ENCODE results near the gene ACSS2. TPM values are rescaled to one million over a fixed set of nuclear protein-coding genes. Genes with fewer than 3 reads are reported as not detected.

Gene ACSS2
- total RNA-seq, 2 donors from 2014 or later, result 258 to 394 TPM

- H3K9me3 ChIP-seq, result no peaks in the 10 kb centered on the region
- no peaks in the 10 kb centered on the region for H3K27me3 ChIP-seq
- H3K9ac ChIP-seq (ENCODE audit: low read depth in 2 of 2, low read length in 2 of 2), result no peak overlapping the region
- intact Hi-C loops (cut with DNase I), result loop anchor here (10.0 kb wide), 1 partner anchor 223 kb away; the partner anchor contains the start of gene TRPC4AP
- no peak overlapping the region for H3K4me3 ChIP-seq
- H3K36me3 ChIP-seq, result no peaks in the 10 kb centered on the region
- no peak overlapping the region for H3K27ac ChIP-seq
- DNase-seq, result no peak
- H3K4me1 ChIP-seq, result peaks cover 7% of the 10 kb centered on the region
- TF ChIP-seq CTCF (IDR thresholded peaks at IDR 0.05), result no peak
Measured at GRCh38 chr20:34871320-34871926, 5.0 kb upstream of the ACSS2 start.

GRCh38 chr20:34871966-34872621 is 4.3 kb upstream of the ACSS2 start:
- Histone ChIP-seq H3K4me1 (peaks cover 7% of the 10 kb centered on the region), H3K27ac (peak overlapping the region; percentile 13), H3K27me3 (no peaks in the 10 kb centered on the region), H3K4me3 (peak overlapping the region; percentile 46), H3K9ac (ENCODE audit: low read depth in 2 of 2, low read length in 2 of 2) (peak overlapping the region; percentile 69 to 77), H3K9me3 (no peaks in the 10 kb centered on the region), H3K36me3 (no peaks in the 10 kb centered on the region)
- intact Hi-C loops (cut with DNase I), result loop anchor here (2.0 to 10.0 kb wide), 2 partner anchors 85 to 223 kb away; partner anchors contain the start of gene TRPC4AP
- DNase-seq, result no peak
- TF ChIP-seq CTCF (IDR thresholded peaks at IDR 0.05), result no peak

DNA sequence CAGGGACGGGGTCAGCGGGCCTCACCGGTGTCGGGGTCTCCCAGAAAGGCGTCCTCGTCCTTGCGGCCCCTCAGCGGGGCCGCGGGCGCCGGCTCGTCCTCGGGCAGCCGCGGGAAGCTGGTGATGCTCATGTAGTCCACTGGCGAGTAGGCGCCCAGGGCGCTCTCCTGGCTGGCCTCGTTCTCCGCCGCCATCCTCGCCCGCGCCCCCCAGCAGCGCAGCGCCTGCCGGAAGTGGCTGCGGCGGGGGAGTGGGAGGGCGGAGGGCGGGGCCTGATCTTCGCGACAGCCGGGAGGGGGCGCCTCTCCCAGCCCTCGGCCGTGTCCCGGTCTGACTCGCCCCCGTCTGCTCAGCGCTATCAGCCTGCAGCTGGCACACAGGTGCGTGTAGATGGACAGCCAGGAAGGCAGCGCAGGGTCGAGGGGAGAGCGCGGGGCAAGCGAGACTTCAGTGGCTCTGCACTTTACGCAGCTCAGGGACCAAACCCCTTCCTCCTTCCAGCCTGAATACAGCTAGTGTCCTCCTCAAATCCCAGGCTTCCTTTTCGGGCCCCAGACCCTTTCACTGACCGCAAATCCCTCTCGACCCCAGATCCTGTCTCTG is 3.7 kb upstream of the ACSS2 start, which contains the start of gene GGT7:
Gene GGT7, minus strand, starts transcription at position 235 of the 603 bp plus-strand sequence. Its CDS starts 41 bp downstream, at position 194.
- intact Hi-C loops (cut with DNase I), result loop anchor here (2.0 to 10.0 kb wide), 2 partner anchors 84 to 222 kb away; partner anchors contain the start of gene TRPC4AP
- peak within 1 kb of the TSS; percentile 13 for H3K27ac ChIP-seq
- H3K27me3 ChIP-seq, result no peaks in the 10 kb centered on the region
- peak within 1 kb of the TSS; percentile 46 for H3K4me3 ChIP-seq
- H3K9me3 ChIP-seq, result no peaks in the 10 kb centered on the region
- H3K9ac ChIP-seq (ENCODE audit: low read depth in 2 of 2, low read length in 2 of 2), result peak within 1 kb of the TSS; percentile 69 to 77
- DNase-seq, result peak; percentile 86
- H3K4me1 ChIP-seq, result peaks cover 7% of the 10 kb centered on the region
- peak; percentile 70 for TF ChIP-seq CTCF (IDR thresholded peaks at IDR 0.05)
- H3K36me3 ChIP-seq, result no peaks in the 10 kb centered on the region

DNA sequence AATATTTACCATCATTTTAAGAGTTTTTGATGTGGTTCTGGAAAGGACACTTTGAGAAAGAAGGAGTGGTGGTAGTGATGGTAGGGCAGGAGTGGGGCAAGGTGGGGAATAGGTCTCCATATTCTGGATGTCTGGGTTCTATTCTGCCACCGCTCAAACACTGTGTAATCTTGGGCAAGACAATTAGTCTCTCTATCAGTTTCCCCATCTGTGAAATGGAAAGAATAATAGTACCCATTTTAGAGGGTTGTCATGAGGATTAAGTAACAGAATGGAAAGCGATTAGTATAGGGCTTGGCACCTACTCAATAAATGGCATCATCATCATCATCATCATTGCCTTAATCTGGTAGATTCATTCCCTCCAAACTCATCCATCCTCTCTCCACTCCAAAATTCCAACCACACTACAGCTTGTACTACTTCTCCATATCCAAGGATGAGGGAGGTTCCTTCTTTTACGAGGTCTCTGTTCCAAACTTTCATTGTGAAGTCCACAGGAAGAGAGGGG is 2.8 kb upstream of the ACSS2 start:
- H3K4me1 ChIP-seq, result peaks cover 7% of the 10 kb centered on the region
- no peaks in the 10 kb centered on the region for H3K9me3 ChIP-seq
- H3K4me3 ChIP-seq, result no peak overlapping the region
- no peaks in the 10 kb centered on the region for H3K36me3 ChIP-seq
- no peak for DNase-seq
- intact Hi-C loops (cut with DNase I), result loop anchor here (2.0 to 10.0 kb wide), 2 partner anchors 83 to 221 kb away; partner anchors contain the start of gene TRPC4AP
- H3K9ac ChIP-seq (ENCODE audit: low read depth in 2 of 2, low read length in 2 of 2), result peak overlapping the region in 1 of 2 donors; percentile 69
- no peaks in the 10 kb centered on the region for H3K27me3 ChIP-seq
- no peak for TF ChIP-seq CTCF (IDR thresholded peaks at IDR 0.05)
- no peak overlapping the region for H3K27ac ChIP-seq

- intact Hi-C loops (cut with DNase I), result loop anchor here (10.0 kb wide), 1 partner anchor 221 kb away; the partner anchor contains the start of gene TRPC4AP
- no peaks in the 10 kb centered on the region for H3K9me3 ChIP-seq
- peak; percentile 77 for TF ChIP-seq CTCF (IDR thresholded peaks at IDR 0.05)
- no peaks in the 10 kb centered on the region for H3K27me3 ChIP-seq
- no peak overlapping the region for H3K4me3 ChIP-seq
- peak overlapping the region; percentile 76 for H3K27ac ChIP-seq
- peaks cover 7% of the 10 kb centered on the region for H3K4me1 ChIP-seq
- no peaks in the 10 kb centered on the region for H3K36me3 ChIP-seq
- H3K9ac ChIP-seq (ENCODE audit: low read depth in 2 of 2, low read length in 2 of 2), result peak overlapping the region in 1 of 2 donors; percentile 99
- DNase-seq, result peak; percentile 91
Measured at GRCh38 chr20:34874094-34874654, 2.2 kb upstream of the ACSS2 start.

Measured in colonic mucosa (tissue), 4 donors.